Cardiac muscle cell (in vitro differentiated cells and primary cell): ENCODE results near the gene JAKMIP2. TPM values are rescaled to one million over a fixed set of nuclear protein-coding genes. Genes with fewer than 3 reads are reported as not detected.

Experiments used
- DNase-seq, 2 donors: peaks; one replicate each; pipeline versions ENCODE4 v3.0.0 to v3.0.0-alpha.2; 2010 to 2017; ENCODE audit warnings: low read depth in 1 of 2, low spot score in 1 of 2
- H3K27ac ChIP-seq: fragments of 200-600 bp; sonication (generic); 2 replicates; pipeline ENCODE4 v1.5.1; 2016
- H3K27me3 ChIP-seq: fragments of 200-600 bp; sonication (generic); 2 replicates; pipeline ENCODE4 v1.6.0; 2016; ENCODE audit warnings: control low read depth
- H3K36me3 ChIP-seq: fragments of 200-600 bp; sonication (generic); 2 replicates; pipeline ENCODE4 v1.5.1; 2016; ENCODE audit warnings: control low read depth
- H3K4me1 ChIP-seq: fragments of 200-600 bp; sonication (generic); 2 replicates; pipeline ENCODE4 v1.8.1; 2017; ENCODE audit warnings: low read depth, mild to moderate bottlenecking, mixed run types
- H3K4me3 ChIP-seq: fragments of 200-600 bp; sonication (generic); 2 replicates; pipeline ENCODE4 v1.5.1; 2016; ENCODE audit warnings: mild to moderate bottlenecking
- H3K9me3 ChIP-seq: fragments of 200-600 bp; sonication (generic); 2 replicates; pipeline ENCODE4 v1.5.1; 2017; ENCODE audit warnings: low read depth, mild to moderate bottlenecking, control low read depth
- CTCF ChIP-seq: IDR thresholded peaks from 2 replicates; pipeline ENCODE4 v1.5.1; 2012; ENCODE audit warnings: low read depth, mild to moderate bottlenecking, low read length
- polyA plus RNA-seq: library from polyadenylated mRNA; unstranded; fragments of >200 nt; fragmentation: Nextera tagmentation; extraction: Ambion mirVana; gene quantifications from 2 replicates; pipeline ENCODE4 v1.2.1, GENCODE V29; 2016
- total RNA-seq: library from RNA; depleted of rRNA; stranded (reverse); fragments of >200 nt; gene quantifications from 2 replicates; pipeline ENCODE4 v1.2.3, GENCODE V29; 2016

JAKMIP2 gene
- total and polyA plus RNA-seq, 2 experiments from 2014 or later, result 14.5 to 15.9 TPM

GRCh38 chr5:147743678-147744374 is 38.7 kb downstream of the JAKMIP2 start:
- peaks cover 19% of the 10 kb centered on the region for H3K4me1 ChIP-seq
- H3K9me3 ChIP-seq, result no peaks in the 10 kb centered on the region
- TF ChIP-seq CTCF, result no peak
- no peaks in the 10 kb centered on the region for H3K27me3 ChIP-seq
- H3K36me3 ChIP-seq, result no peaks in the 10 kb centered on the region
- no peak overlapping the region for H3K4me3 ChIP-seq
- peak overlapping the region; percentile 59 for H3K27ac ChIP-seq
- peak; percentile 22 to 84 for DNase-seq

GRCh38 chr5:147743012-147743411 is 39.5 kb downstream of the JAKMIP2 start:
- no peaks in the 10 kb centered on the region for H3K9me3 ChIP-seq
- H3K4me1 ChIP-seq, result peaks cover 19% of the 10 kb centered on the region
- no peak overlapping the region for H3K4me3 ChIP-seq
- H3K27me3 ChIP-seq, result no peaks in the 10 kb centered on the region
- no peaks in the 10 kb centered on the region for H3K36me3 ChIP-seq
- H3K27ac ChIP-seq, result peak overlapping the region; percentile 59
- DNase-seq, result no peak
- TF ChIP-seq CTCF, result no peak

- DNase-seq, result no peak
- no peaks in the 10 kb centered on the region for H3K36me3 ChIP-seq
- TF ChIP-seq CTCF, result no peak
- H3K27me3 ChIP-seq, result no peaks in the 10 kb centered on the region
- peaks cover 19% of the 10 kb centered on the region for H3K4me1 ChIP-seq
- H3K4me3 ChIP-seq, result no peak overlapping the region
- H3K27ac ChIP-seq, result no peak overlapping the region
- no peaks in the 10 kb centered on the region for H3K9me3 ChIP-seq
Measured at GRCh38 chr5:147742151-147742550, 40.4 kb downstream of the JAKMIP2 start.

- Histone ChIP-seq H3K36me3 (no peaks in the 10 kb centered on the region), H3K27ac (no peak overlapping the region), H3K4me3 (no peak overlapping the region), H3K9me3 (no peaks in the 10 kb centered on the region), H3K27me3 (no peaks in the 10 kb centered on the region), H3K4me1 (peaks cover 24% of the 10 kb centered on the region)
- no peak for TF ChIP-seq CTCF
- no peak for DNase-seq
Measured at GRCh38 chr5:147740864-147741263, 41.7 kb downstream of the JAKMIP2 start.

GRCh38 chr5:147737921-147738320 is 44.6 kb downstream of the JAKMIP2 start:
- Histone ChIP-seq H3K36me3 (no peaks in the 10 kb centered on the region), H3K9me3 (no peaks in the 10 kb centered on the region), H3K27me3 (no peaks in the 10 kb centered on the region), H3K27ac (no peak overlapping the region), H3K4me1 (peaks cover 10% of the 10 kb centered on the region), H3K4me3 (no peak overlapping the region)
- TF ChIP-seq CTCF, result no peak
- DNase-seq, result no peak
